GM23248 (cell line): ENCODE results near the gene RTL10. TPM values are rescaled to one million over a fixed set of nuclear protein-coding genes. Genes with fewer than 3 reads are reported as not detected.
A peak's percentile ranks its signal among the peaks of the same experiment; 100 is the strongest.

Experiments used
- DNase-seq: peaks from one replicate; pipeline ENCODE4 v3.0.0-alpha.2; 2015
- H2AFZ ChIP-seq: fragments of 200-600 bp; sonication (generic); 2 replicates; pipeline ENCODE4 v1.6.1; 2016; ENCODE audit warnings: antibody characterized with exemption
- H3F3A ChIP-seq: fragments of 200-600 bp; sonication (generic); 2 replicates; pipeline ENCODE4 v1.6.1; 2016; ENCODE audit warnings: mild to moderate bottlenecking, antibody characterized with exemption, mixed run types; ENCODE audit not compliant: insufficient read depth
- H3K27ac ChIP-seq: fragments of 200-600 bp; sonication (generic); 2 replicates; pipeline ENCODE4 v1.5.1; 2016; ENCODE audit warnings: mild to moderate bottlenecking
- H3K27me3 ChIP-seq: fragments of 200-600 bp; sonication (generic); replicated peaks from 2 replicates; pipeline ENCODE4 v1.6.1; 2016; ENCODE audit warnings: mild to moderate bottlenecking; ENCODE audit not compliant: insufficient read depth
- H3K36me3 ChIP-seq: fragments of 200-600 bp; sonication (generic); 2 replicates; pipeline ENCODE4 v1.6.1; 2016; ENCODE audit warnings: low read depth, mild to moderate bottlenecking
- H3K4me1 ChIP-seq: fragments of 200-600 bp; sonication (generic); 2 replicates; pipeline ENCODE4 v1.6.1; 2016; ENCODE audit warnings: mild to moderate bottlenecking; ENCODE audit not compliant: insufficient read depth
- H3K4me2 ChIP-seq: fragments of 200-600 bp; sonication (generic); one replicate; pipeline ENCODE4 v1.6.1; 2016; ENCODE audit warnings: mild to moderate bottlenecking; ENCODE audit not compliant: unreplicated experiment
- H3K4me3 ChIP-seq: fragments of 200-600 bp; sonication (generic); 2 replicates; pipeline ENCODE4 v1.5.1; 2016; ENCODE audit warnings: mild to moderate bottlenecking
- H3K79me2 ChIP-seq: fragments of 200-600 bp; sonication (generic); 2 replicates; pipeline ENCODE4 v1.6.1; 2016; ENCODE audit warnings: mild to moderate bottlenecking; ENCODE audit not compliant: insufficient read depth
- H3K9ac ChIP-seq: fragments of 200-600 bp; sonication (generic); 2 replicates; pipeline ENCODE4 v1.6.1; 2016; ENCODE audit warnings: mild to moderate bottlenecking
- H3K9me2 ChIP-seq: fragments of 200-600 bp; sonication (generic); 2 replicates; pipeline ENCODE4 v1.6.1; 2016; ENCODE audit warnings: mixed run types, mild to moderate bottlenecking, moderate library complexity; ENCODE audit not compliant: insufficient read depth
- H3K9me3 ChIP-seq: fragments of 200-600 bp; sonication (generic); one replicate; pipeline ENCODE4 v1.6.1; 2017; ENCODE audit warnings: low read depth
- H4K20me1 ChIP-seq: fragments of 200-600 bp; sonication (generic); 2 replicates; pipeline ENCODE4 v1.6.0; 2016; ENCODE audit not compliant: insufficient read depth
- EZH2 ChIP-seq: fragments of 200-600 bp; sonication (generic); IDR thresholded peaks from 2 replicates; pipeline ENCODE4 v1.6.1; 2018; ENCODE audit warnings: antibody characterized with exemption, mild to moderate bottlenecking; ENCODE audit not compliant: insufficient read depth, poor library complexity, severe bottlenecking
- EZH2phosphoT487 ChIP-seq: fragments of 200-600 bp; sonication (generic); IDR thresholded peaks from 2 replicates; pipeline ENCODE4 v1.6.1; 2018; ENCODE audit warnings: antibody characterized with exemption, moderate library complexity, mild to moderate bottlenecking, low read depth; ENCODE audit not compliant: insufficient read depth
- WGBS, 2 experiments: methylation state at CpG; one replicate each; pipeline ENCODE4 v1.1.6; 2015 to 2017; ENCODE audit warnings: low lambda C conversion rate in 2 of 2, low coverage in 1 of 2; ENCODE audit errors: missing lambda C conversion rate in 2 of 2; 5-methylcytosine and 5-hydroxymethylcytosine counted together
- in situ Hi-C: fragments of 300-500 bp; cut with MboI; formaldehyde crosslinking; loops from 2 replicates; pipeline ENCODE4 v1.15.0; 2020
- polyA plus RNA-seq: library from polyadenylated mRNA; unstranded; fragments of >200 nt; fragmentation: Nextera tagmentation; extraction: Ambion mirVana; gene quantifications from 2 replicates; pipeline ENCODE4 v1.2.1, GENCODE V29; 2016
- total RNA-seq: library from RNA; depleted of rRNA; stranded (reverse); fragments of >200 nt; shearing (Covaris generic); gene quantifications from 2 replicates; pipeline ENCODE4 v1.2.3, GENCODE V29; 2014

Gene RTL10
- total and polyA plus RNA-seq, 2 experiments from 2014 or later: 14.2 to 23.8 TPM

- TF ChIP-seq EZH2phosphoT487 (no peak), EZH2 (no peak)
- Histone ChIP-seq H2AFZ (no peak overlapping the region), H3K4me2 (no peak overlapping the region), H3K27ac (no peak overlapping the region), H4K20me1 (no peaks in the 10 kb centered on the region), H3K4me3 (no peak overlapping the region), H3K79me2 (no peaks in the 10 kb centered on the region), H3K27me3 (no peaks in the 10 kb centered on the region), H3K9me2 (no peaks in the 10 kb centered on the region), H3K9ac (no peak overlapping the region), H3K9me3 (no peaks in the 10 kb centered on the region), H3K36me3 (no peaks in the 10 kb centered on the region), H3K4me1 (no peaks in the 10 kb centered on the region), H3F3A (no peaks in the 10 kb centered on the region)
- in situ Hi-C loops: no loop called here
- DNase-seq: no peak
- 95 to 98% methylated on average over 14 of the region's 14 CpGs for WGBS, 2 experiments
Measured at GRCh38 chr22:19816372-19817119, 38.1 kb downstream of the RTL10 start.

DNA sequence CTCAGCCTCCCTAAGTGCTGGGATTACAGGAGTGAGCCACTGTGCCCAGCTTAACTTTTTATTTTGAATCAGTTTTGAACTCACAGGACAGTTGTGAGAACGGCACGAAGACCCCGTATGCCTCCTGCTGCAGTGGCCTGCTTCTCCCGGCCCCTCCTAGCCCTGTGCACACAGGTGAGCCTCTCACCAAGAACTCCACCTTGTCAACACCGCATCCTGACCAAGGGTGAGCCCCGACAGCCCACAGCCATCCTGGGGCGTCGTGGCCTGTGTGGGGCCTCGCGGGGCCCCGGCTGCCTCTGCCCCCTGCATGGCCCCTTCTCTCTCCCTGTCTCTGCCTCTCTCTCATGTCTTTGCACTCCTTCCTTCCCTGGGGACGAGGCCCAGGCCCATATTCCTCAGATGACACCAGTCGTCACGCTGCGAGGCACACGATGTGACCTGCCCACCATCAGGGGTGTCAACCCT lies 38.8 kb downstream of the RTL10 start:
- in situ Hi-C loops: no loop called here
- no peak for TF ChIP-seq EZH2
- TF ChIP-seq EZH2phosphoT487: no peak
- H2AFZ ChIP-seq: no peak overlapping the region
- no peak overlapping the region for H3K27ac ChIP-seq
- no peaks in the 10 kb centered on the region for H4K20me1 ChIP-seq
- H3K4me1 ChIP-seq: no peaks in the 10 kb centered on the region; the same call in 1 of the 2 replicates
- DNase-seq: no peak
- H3K9ac ChIP-seq: no peak overlapping the region
- no peaks in the 10 kb centered on the region for H3K79me2 ChIP-seq
- H3F3A ChIP-seq: no peaks in the 10 kb centered on the region
- H3K27me3 ChIP-seq: no peaks in the 10 kb centered on the region
- no peaks in the 10 kb centered on the region for H3K9me3 ChIP-seq
- H3K4me2 ChIP-seq: no peak overlapping the region
- H3K9me2 ChIP-seq: no peaks in the 10 kb centered on the region
- WGBS, 2 experiments: 96 to 98% methylated on average over 16 of the region's 16 CpGs
- H3K4me3 ChIP-seq: no peak overlapping the region
- H3K36me3 ChIP-seq: no peaks in the 10 kb centered on the region

DNA sequence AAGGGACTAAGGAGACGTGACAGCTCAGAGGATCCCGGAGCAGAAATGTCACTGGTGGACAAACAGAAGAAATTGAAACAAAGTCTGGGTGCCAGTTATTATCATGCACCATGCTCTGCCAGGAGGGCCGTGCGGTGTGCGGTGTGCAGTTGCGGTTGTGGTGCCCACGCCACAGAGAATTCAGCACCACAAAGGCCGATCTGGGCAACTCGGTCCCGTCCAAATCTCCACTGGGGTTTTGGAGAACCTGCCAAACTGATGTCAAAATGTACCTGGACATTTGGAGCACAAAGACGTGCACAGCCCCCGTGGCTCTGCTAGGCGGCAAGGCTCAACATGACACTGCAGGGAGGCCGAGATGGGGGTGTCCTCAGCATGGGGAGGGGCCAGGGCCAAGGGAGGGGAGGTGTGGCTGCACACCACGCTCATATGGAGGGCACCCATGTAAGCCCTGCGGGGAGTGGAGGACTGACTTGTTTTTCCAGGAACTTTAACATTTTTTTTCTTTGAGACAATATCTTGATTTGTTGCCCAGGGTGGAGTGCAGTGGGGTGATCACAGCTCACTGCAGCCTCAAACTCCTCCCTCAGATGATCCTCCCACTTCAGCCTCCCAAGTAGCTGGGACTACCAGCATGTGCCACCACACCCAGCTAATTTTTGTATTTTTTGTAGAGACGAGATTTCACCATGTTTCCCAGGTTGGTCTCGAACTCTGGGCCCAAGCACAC lies 39.4 kb downstream of the RTL10 start:
- Histone ChIP-seq H3K9ac (no peak overlapping the region), H3K36me3 (no peaks in the 10 kb centered on the region), H2AFZ (no peak overlapping the region), H4K20me1 (no peaks in the 10 kb centered on the region), H3K4me1 (no peaks in the 10 kb centered on the region; the same call in 1 of the 2 replicates), H3K9me3 (no peaks in the 10 kb centered on the region), H3K9me2 (no peaks in the 10 kb centered on the region), H3K4me2 (no peak overlapping the region), H3F3A (no peaks in the 10 kb centered on the region), H3K27me3 (no peaks in the 10 kb centered on the region), H3K79me2 (no peaks in the 10 kb centered on the region), H3K27ac (no peak overlapping the region), H3K4me3 (no peak overlapping the region)
- TF ChIP-seq EZH2 (no peak), EZH2phosphoT487 (no peak)
- WGBS, 2 experiments: 52 to 61% methylated on average over 18 of the region's 18 CpGs
- DNase-seq: peak; percentile 21
- in situ Hi-C loops: no loop called here

- no peak for TF ChIP-seq EZH2phosphoT487
- TF ChIP-seq EZH2: no peak
- Histone ChIP-seq H3K9ac (no peak overlapping the region), H3K27me3 (no peaks in the 10 kb centered on the region), H3K4me2 (no peak overlapping the region), H3K4me3 (no peak overlapping the region), H3K36me3 (no peaks in the 10 kb centered on the region), H2AFZ (no peak overlapping the region), H3K9me3 (no peaks in the 10 kb centered on the region), H3K27ac (no peak overlapping the region), H3F3A (no peaks in the 10 kb centered on the region), H4K20me1 (no peaks in the 10 kb centered on the region), H3K79me2 (no peaks in the 10 kb centered on the region), H3K9me2 (no peaks in the 10 kb centered on the region), H3K4me1 (no peaks in the 10 kb centered on the region; the same call in 1 of the 2 replicates)
- no peak for DNase-seq
- in situ Hi-C loops: no loop called here
- WGBS, 2 experiments: 95 to 99% methylated on average over 5 of the region's 5 CpGs
Measured at GRCh38 chr22:19814428-19814827, 40.2 kb downstream of the RTL10 start.
